NB4 (cell line): Measurements from ENCODE around the gene NCAM1.

Source experiments
- MYC ChIP-seq: IDR thresholded peaks from 2 replicates; pipeline ENCODE4 v1.6.1; 2011; ENCODE audit warnings: low read depth, low read length
- POLR2A ChIP-seq: IDR thresholded peaks from 2 replicates; pipeline ENCODE4 v1.6.1; 2011; ENCODE audit warnings: mild to moderate bottlenecking; ENCODE audit not compliant: insufficient read length; ENCODE audit errors: extremely low read depth
- TF ChIP-seq, protein P1 (sequence below): IDR thresholded peaks from one replicate; pipeline ENCODE4 v1.5.1; 2012; ENCODE audit warnings: low read depth, low read length

DNA sequence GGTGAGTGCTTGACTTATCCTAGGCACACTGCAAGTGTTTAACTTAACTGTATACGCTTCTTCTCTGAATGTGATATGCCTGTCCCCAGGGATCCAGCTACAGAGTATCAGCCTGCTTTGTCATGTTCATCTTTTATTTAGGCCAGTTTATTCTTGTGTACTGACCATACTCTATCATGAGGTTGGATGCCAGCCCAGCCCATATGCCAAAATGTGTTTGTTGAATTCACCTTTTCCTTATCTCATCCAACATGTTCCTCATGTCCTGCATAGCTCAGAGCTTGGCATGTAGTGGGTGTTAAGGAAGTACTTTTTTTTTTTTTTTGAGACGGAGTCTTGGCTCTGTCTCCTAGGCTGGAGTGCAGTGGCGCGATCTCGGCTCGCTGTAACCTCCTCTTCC lies 116.2 kb downstream of the NCAM1 start:
- TF ChIP-seq, protein P1, sequence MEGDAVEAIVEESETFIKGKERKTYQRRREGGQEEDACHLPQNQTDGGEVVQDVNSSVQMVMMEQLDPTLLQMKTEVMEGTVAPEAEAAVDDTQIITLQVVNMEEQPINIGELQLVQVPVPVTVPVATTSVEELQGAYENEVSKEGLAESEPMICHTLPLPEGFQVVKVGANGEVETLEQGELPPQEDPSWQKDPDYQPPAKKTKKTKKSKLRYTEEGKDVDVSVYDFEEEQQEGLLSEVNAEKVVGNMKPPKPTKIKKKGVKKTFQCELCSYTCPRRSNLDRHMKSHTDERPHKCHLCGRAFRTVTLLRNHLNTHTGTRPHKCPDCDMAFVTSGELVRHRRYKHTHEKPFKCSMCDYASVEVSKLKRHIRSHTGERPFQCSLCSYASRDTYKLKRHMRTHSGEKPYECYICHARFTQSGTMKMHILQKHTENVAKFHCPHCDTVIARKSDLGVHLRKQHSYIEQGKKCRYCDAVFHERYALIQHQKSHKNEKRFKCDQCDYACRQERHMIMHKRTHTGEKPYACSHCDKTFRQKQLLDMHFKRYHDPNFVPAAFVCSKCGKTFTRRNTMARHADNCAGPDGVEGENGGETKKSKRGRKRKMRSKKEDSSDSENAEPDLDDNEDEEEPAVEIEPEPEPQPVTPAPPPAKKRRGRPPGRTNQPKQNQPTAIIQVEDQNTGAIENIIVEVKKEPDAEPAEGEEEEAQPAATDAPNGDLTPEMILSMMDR, result no peak
- TF ChIP-seq POLR2A (no peak), MYC (no peak)
